Measurements from ENCODE around the gene POU2F1.
"Not testable (repeated sequence)": the region's sequence is repeated elsewhere in the genome, so short reads cannot be mapped to it uniquely, and the experiment has no call there.

Gene POU2F1

GRCh38 chr1:167314671-167315070 lies 94.0 kb downstream of the POU2F1 start:
- DNase-seq (ENCODE audit: low read depth in 2 of 2) = no peak

- DNase-seq (ENCODE audit: low read depth in 2 of 2) = no peak
Measured at GRCh38 chr1:167317463-167317862, 96.8 kb downstream of the POU2F1 start.

DNA sequence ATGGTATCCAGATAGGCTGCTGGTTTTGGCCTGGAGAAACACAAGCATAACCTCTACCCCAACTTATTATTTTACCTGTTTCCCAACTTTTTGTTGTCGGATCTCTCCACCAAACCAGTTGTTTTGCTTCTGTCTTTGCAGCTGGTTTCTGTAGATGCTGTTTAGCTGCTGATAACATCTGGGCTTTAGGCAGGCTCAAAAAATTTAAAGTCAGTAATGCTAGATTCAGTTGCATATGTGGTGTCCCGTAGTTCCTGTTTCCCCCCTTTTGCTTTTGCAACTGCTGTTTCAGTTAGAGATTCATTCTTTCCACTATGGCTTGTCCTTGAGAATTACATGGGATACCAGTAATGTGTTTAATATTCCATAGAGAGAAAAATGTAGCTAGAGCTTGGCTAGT lies 98.5 kb downstream of the POU2F1 start:
- DNase-seq (ENCODE audit: low read depth in 2 of 2) = not testable (repeated sequence)

DNA sequence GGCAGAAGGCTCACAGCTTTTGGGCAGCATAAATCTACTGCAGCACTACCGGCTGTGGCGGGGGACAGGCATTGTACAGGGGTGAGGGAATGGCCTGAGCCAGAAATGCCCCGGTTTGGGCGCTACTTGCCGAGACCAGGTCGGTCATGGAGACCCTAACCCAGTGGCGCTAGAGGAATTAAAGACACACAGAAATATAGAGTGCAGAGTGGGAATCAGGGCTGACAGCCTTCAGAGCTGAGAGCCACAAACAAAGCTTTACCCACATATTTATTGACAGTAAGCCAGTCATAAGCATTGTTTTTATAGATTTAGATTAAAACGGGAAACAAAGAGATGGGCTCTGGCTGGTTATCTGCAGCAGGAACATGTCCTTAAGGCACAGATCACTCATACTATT lies 101.8 kb downstream of the POU2F1 start:
- no peak for DNase-seq (ENCODE audit: low read depth in 2 of 2)

DNA sequence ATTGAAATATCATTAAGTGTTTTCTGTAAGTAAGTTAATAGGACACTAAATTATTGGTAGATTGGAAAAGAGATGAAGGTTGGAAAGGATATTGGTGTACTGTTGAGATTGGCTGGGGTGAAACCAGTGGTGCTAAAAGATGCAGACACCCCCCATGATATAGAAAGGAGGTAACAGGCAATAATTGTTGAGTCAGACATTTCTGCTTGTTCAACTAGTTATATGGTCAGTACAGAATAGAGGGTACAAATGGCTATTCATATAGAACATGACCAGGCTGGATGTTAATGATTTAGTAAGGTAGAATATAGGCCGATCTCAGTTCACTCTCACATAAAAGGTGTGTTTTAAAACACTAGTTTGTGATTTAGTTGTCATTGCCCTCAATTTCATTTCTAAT lies 104.5 kb downstream of the POU2F1 start:
- no peak for DNase-seq (ENCODE audit: low read depth in 2 of 2)

DNA sequence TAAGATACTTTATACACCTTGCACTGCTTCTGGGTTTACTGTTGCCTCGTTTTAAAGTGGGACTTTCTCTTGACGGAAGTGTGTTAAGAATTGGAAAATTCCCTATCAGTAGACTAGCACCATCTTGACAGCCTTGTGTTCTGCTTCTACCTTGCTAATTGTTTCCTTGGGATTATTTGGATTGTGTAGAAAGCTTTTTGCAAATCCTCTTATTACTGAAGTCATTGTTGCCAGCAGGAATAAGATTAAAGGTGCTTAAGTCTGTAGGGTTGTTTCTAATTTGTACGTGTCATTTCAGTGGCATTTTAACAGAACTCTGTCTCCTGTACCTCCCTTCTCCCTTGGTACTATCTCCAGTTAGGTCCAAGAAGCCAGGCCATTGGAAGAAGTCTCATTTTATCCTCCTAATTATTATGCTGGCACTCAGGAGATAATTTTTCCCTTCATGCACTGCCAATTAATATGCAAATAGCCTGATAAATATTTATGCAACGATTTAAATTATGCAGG lies 107.7 kb downstream of the POU2F1 start:
- no peak for DNase-seq (ENCODE audit: low read depth in 2 of 2)

DNA sequence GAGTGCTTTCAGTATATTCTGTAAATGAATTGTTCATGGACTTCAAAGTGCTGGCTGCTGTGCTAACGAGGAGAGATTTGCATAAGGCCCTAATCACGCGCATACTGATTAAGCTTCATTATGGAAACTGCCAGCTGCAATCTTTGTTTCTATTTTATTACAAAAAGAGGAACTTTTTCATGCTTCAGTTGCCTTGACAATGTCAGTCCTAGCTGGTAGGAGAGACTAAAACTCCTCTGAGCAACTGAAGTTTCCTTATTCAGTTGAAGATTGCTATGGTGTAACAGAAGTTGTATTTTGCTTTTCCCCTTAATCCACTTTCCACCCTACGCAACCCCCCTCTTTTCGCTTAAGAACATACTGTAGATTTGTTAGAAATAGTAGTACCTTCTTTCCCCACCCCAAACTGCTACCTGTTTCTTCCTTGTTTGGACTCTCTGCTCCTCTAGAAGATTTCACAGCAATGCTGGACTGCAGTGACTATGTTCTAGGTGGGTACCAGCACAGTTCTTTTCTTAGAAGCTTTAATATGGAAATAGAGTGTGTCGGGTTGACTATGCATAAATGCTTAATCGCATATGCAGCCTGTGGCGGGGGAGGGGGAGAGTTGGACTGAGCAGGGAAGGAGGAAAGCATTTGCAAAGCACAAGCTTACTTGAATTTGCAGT lies 108.3 kb downstream of the POU2F1 start:
- DNase-seq (ENCODE audit: low read depth in 2 of 2) = no peak

DNA sequence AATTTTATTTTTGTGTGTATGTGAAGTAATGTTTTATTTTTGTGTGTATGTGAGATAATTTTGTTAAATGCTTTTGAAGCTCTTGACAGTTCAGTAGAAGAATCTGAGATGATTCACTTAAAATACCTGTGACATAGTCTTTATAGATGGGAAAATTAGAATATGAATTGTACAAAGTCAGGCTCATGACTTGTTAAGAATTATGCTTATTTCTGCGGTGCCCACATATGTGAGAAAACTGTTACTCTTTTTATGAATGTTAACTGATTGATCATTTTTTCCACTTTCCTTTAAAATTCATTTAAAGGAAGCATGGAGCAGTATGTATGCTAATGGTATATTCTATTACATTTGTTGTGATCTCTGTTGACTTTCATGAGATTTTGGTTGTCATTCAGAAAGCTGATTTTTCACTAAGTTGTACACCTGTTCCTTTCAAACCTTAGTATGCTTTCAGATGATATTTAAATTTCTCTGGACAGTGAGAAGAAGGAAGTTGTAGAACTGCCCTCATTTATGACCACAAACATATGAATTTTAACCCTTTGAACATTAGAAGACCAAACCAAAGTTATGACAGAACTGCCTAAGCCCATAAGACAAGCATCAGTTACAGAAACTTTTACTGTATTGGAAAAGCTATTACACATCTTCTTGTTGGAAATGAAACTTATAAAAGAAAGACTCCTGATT lies 110.1 kb downstream of the POU2F1 start:
- no peak for DNase-seq (ENCODE audit: low read depth in 2 of 2)

DNA sequence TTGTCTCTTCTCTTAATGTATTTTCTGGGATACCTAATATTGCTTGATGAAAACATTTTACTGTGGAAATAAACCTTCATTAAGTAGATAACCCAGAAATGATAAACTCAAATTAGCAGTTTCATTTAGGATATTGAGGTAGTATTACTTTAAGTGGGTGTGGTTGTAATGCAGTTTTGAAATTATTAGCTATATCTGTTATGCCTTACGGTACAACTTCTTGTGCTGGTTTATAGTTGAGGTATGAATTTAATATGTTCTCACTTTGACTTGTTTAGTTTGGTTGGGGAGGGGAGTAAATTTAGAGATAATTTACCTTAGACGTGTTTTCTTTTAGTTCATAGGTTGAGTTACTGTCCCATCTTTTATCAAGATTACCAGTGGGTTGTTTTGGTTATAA lies 111.0 kb downstream of the POU2F1 start:
- DNase-seq (ENCODE audit: low read depth in 2 of 2) = no peak

- no peak for DNase-seq (ENCODE audit: low read depth in 2 of 2)
Measured at GRCh38 chr1:167332503-167332902, 111.8 kb downstream of the POU2F1 start.

DNA sequence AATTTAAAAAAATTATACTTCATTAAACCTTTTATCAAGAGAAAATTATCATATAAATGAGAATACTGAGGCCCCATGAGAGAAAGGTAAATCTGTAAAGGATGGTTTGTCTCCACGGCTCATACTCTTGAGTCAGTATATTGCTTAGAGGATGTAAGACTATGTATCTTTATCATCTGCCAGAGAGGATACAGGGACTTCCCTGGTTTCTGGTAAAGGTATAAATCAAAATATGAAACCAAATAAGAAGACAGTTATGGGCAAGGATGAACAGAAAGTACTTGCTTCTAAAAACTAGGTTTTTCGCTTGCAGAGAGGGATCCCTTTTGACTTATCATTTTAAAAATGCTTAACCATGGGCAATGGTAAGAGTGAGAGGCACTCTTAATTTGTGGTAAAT lies 112.4 kb downstream of the POU2F1 start:
- no peak for DNase-seq (ENCODE audit: low read depth in 2 of 2)

- no peak for DNase-seq (ENCODE audit: low read depth in 2 of 2)
Measured at GRCh38 chr1:167333703-167334102, 113.0 kb downstream of the POU2F1 start.

DNA sequence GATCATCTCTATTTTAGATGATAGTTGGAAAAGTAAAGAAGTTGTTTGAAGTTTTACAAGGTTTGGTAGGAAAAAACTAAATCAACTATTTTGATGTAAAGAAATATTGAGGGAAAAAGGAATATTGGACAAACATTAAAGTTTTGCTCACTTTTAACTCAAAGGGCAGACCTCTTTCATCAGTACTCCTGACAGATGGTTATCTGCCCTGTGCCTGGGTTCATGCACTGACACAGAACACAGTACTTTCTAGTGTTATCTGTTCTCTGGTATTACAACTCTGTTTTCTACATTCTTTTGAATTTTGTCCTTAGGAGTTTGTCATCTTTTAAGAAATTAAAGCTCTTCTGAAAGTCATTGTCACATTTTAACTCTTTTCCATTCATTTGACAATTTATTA lies 118.7 kb downstream of the POU2F1 start:
- no peak for DNase-seq (ENCODE audit: low read depth in 2 of 2)

- DNase-seq (ENCODE audit: low read depth in 2 of 2) = no peak
Measured at GRCh38 chr1:167342846-167343245, 122.2 kb downstream of the POU2F1 start.

- no peak for DNase-seq (ENCODE audit: low read depth in 2 of 2)
Measured at GRCh38 chr1:167344112-167344511, 123.4 kb downstream of the POU2F1 start.

GRCh38 chr1:167344615-167345385 lies 124.1 kb downstream of the POU2F1 start:
- DNase-seq (ENCODE audit: low read depth in 2 of 2) = no peak

DNA sequence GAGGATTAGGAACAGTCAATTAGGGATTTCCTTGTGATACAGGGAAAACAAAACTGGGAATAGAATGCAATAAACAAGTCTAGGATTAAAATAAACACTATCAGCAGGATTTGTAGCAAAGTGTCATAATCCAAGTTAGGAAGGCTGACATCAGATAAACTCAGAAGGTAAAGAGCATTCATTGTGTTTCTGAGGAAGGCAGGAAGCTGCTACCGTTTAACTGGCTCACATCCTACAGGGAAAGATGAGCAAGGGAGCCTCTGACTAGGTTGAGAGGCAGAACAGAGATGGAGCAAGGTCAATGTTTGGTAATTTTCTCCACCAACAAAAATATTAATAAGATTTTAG lies 124.7 kb downstream of the POU2F1 start:
- DNase-seq (ENCODE audit: low read depth in 2 of 2) = no peak

- no peak for DNase-seq (ENCODE audit: low read depth in 2 of 2)
Measured at GRCh38 chr1:167357305-167357704, 136.6 kb downstream of the POU2F1 start.

- no peak for DNase-seq (ENCODE audit: low read depth in 2 of 2)
Measured at GRCh38 chr1:167359295-167359694, 138.6 kb downstream of the POU2F1 start.

GRCh38 chr1:167360120-167360519 lies 139.4 kb downstream of the POU2F1 start:
- no peak for DNase-seq (ENCODE audit: low read depth in 2 of 2)

DNA sequence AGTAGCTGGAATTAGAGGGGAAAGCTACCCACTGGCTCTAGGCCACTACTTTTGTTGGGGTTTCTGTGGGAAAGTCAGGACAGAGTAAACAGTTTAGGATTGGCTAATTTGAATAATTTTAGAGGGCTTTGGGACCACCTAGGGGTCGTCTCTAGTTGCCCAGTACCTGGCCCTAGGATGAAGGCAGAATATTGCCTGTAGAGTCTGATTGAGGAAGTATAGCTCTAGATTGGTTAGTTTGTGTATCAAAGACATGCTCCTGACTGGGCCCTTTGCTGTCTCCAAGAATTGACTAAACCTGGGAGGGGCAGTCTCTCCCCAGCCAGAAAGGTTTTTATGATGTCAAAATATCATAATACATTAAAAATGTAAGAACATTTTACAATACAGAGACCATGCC lies 142.0 kb downstream of the POU2F1 start:
- no peak for DNase-seq (ENCODE audit: low read depth in 2 of 2)

DNA sequence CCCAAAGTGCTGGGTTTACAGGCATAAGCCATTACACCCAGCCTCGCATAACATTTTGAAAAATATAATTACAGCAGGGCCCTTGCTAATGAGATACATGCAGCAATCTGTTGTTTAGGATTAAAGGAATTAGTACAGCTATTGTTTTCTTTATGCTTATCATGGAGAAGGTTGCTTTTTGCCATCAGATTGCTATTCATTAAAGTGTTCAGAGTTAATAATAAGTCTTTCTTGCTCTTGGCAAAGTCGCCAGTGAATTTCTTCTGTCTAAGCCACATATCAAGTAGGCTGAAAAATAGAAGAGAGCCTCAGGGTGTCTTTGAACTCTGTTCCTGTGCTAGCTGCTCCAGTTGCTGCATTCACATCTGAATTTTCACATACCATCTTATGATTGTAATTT lies 144.1 kb downstream of the POU2F1 start:
- DNase-seq (ENCODE audit: low read depth in 2 of 2) = no peak

DNA sequence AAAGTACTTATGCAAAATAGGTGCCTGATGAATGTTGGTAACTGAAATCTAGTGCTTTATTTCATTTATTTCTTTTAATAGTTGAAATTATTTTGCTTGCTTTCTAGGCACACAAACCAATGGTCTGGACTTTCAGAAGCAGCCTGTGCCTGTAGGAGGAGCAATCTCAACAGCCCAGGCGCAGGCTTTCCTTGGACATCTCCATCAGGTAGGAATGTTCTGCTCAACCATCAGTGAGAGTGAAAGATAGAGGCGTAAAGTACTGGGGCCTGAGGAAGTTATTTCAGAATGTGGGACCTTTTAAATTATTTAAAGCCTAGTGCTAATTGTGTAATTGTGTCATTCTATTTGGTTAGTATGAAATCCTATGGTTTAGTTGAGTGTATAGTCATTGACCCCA lies 144.7 kb downstream of the POU2F1 start:
- DNase-seq (ENCODE audit: low read depth in 2 of 2) = no peak
